ENCODE measurements around the gene KIF13A.
"Not testable (repeated sequence)": the region's sequence is repeated elsewhere in the genome, so short reads cannot be mapped to it uniquely, and the experiment has no call there.

KIF13A gene

DNA sequence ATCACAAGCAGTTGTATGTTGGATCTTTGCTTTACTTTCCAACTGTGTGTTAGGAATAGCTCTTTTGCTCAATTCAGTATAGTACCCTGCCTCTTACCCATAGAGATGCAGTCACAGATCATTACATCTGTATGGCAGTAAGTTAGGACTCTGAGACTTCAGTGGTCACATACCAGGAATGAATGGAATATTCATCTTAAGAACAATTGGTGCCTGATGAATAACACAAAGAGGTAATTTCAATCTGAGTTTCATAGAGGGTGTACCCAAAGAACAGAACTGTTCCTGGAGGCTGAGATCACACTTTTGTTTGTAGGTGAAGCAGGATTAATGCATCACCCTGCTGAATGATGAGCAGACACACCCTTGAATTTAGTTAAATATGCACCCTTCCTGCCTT is 28.7 kb upstream of the KIF13A start:
- no peak overlapping the region for H2BK5ac ChIP-seq (ENCODE audit: low read length)
- H2AK5ac ChIP-seq (ENCODE audit: low read length), result no peak overlapping the region
- no peaks in the 10 kb centered on the region for H3K79me2 ChIP-seq (ENCODE audit: control insufficient read depth, insufficient read depth, low read length)
- no peak overlapping the region for H3K4ac ChIP-seq (ENCODE audit: low read depth, low read length)
- H3K4me1 ChIP-seq (ENCODE audit: control insufficient read depth, low read depth, low read length), result no peaks in the 10 kb centered on the region
- no peaks in the 10 kb centered on the region for H3K79me1 ChIP-seq (ENCODE audit: low read length)
- H4K5ac ChIP-seq (ENCODE audit: low read length), result no peak overlapping the region
- H3K27me3 ChIP-seq (ENCODE audit: insufficient read depth, low read length, poor library complexity), result no peaks in the 10 kb centered on the region
- H3K4me2 ChIP-seq (ENCODE audit: low read length), result no peak overlapping the region
- no peak overlapping the region for H4K8ac ChIP-seq (ENCODE audit: low read depth, low read length)
- H3K36me3 ChIP-seq (ENCODE audit: control insufficient read depth, insufficient read depth, low read length), result no peaks in the 10 kb centered on the region
- H3K56ac ChIP-seq (ENCODE audit: low read length), result no peak overlapping the region
- no peak overlapping the region for H3K23ac ChIP-seq (ENCODE audit: low read length)
- no peak for DNase-seq
- H2BK120ac ChIP-seq (ENCODE audit: low read depth, low read length), result no peak overlapping the region
- H3K9ac ChIP-seq (ENCODE audit: low read length), result no peak overlapping the region
- H3K18ac ChIP-seq (ENCODE audit: low read length), result no peak overlapping the region
- no peak overlapping the region for H2BK15ac ChIP-seq (replicated peaks; ENCODE audit: low read depth)
- H3K27ac ChIP-seq (ENCODE audit: low read depth, low read length), result no peak overlapping the region
- no peak overlapping the region for H3K4me3 ChIP-seq (ENCODE audit: low read length)

- H3K56ac ChIP-seq (ENCODE audit: low read length), result no peak overlapping the region
- no peaks in the 10 kb centered on the region for H3K27me3 ChIP-seq (ENCODE audit: insufficient read depth, low read length, poor library complexity)
- no peak overlapping the region for H3K4me3 ChIP-seq (ENCODE audit: low read length)
- no peak overlapping the region for H4K5ac ChIP-seq (ENCODE audit: low read length)
- H2BK120ac ChIP-seq (ENCODE audit: low read depth, low read length), result no peak overlapping the region
- H3K4me2 ChIP-seq (ENCODE audit: low read length), result no peak overlapping the region
- DNase-seq, result no peak
- WGBS (ENCODE audit: extremely low coverage, insufficient coverage, low lambda C conversion rate), result no CpG with 5 or more reads among the region's 30 CpGs
- H2AK5ac ChIP-seq (ENCODE audit: low read length), result no peak overlapping the region
- H3K18ac ChIP-seq (ENCODE audit: low read length), result no peak overlapping the region
- no peak overlapping the region for H3K27ac ChIP-seq (ENCODE audit: low read depth, low read length)
- H3K79me1 ChIP-seq (ENCODE audit: low read length), result no peaks in the 10 kb centered on the region
- H2BK15ac ChIP-seq (replicated peaks; ENCODE audit: low read depth), result no peak overlapping the region
- no peaks in the 10 kb centered on the region for H3K36me3 ChIP-seq (ENCODE audit: control insufficient read depth, insufficient read depth, low read length)
- H3K4me1 ChIP-seq (ENCODE audit: control insufficient read depth, low read depth, low read length), result no peaks in the 10 kb centered on the region
- H3K79me2 ChIP-seq (ENCODE audit: control insufficient read depth, insufficient read depth, low read length), result no peaks in the 10 kb centered on the region
- H3K9ac ChIP-seq (ENCODE audit: low read length), result no peak overlapping the region
- H4K8ac ChIP-seq (ENCODE audit: low read depth, low read length), result no peak overlapping the region
- no peak overlapping the region for H3K23ac ChIP-seq (ENCODE audit: low read length)
- H2BK5ac ChIP-seq (ENCODE audit: low read length), result no peak overlapping the region
- no peak overlapping the region for H3K4ac ChIP-seq (ENCODE audit: low read depth, low read length)
Observed at GRCh38 chr6:18011287-18011686, 23.9 kb upstream of the KIF13A start.

DNA sequence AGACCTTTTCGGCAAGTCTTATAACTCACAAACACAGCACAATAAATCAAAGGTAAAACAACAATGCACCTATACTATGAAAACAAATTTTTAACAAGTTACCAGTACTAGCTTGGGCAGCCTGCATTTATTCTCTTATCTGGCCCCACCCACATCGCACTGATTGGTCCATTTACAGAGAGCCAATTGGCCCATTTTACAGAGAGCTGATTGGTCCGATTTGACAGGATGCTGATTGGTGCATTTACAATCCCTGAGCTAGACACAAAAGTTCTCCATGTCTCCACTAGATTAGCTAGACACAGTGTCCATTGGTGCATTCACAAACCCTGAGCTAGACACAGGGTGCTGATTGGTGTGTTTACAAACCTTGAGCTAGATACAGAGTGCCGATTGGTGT is 23.1 kb upstream of the KIF13A start:
- H3K56ac ChIP-seq (ENCODE audit: low read length); H3K18ac ChIP-seq (ENCODE audit: low read length): not testable (repeated sequence)
- WGBS (ENCODE audit: extremely low coverage, insufficient coverage, low lambda C conversion rate), result no CpG with 5 or more reads among the region's 4 CpGs

DNA sequence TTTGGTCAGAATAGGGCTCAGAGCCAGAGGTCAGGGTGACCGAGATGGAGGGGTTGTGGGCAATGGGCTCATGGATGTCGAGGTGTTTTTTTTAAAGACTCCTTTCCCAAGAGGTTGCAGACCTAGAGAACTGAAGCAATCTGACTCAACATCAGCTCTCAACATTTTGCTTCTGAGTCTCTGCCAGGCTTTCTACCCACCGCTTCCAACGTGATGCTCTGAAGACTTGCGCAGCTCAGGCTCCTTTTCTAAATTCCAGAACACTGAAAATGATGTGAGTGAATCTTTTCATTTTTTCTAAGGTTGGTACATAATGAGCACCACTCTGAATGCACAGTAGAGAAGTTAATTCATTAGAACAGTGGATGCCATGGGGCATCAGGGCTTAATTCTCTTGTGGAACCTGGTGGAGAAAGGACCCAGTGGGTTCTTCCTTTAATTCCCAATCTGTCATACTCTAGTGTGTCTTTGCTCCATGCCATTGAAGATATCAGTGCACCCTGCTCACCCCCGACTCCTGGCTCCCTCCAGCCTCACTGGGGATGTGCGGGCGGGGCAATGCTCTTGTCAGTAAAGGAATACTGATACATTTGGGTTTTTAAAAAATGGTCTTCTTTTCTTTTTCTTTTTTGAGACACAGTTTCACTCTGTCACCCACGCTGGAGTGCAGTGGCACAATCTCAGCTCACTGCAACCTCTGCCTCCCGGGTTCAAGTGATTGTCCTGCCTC is 17.0 kb upstream of the KIF13A start:
- Histone ChIP-seq H3K36me3 (ENCODE audit: control insufficient read depth, insufficient read depth, low read length) (no peaks in the 10 kb centered on the region), H3K4me1 (ENCODE audit: control insufficient read depth, low read depth, low read length) (no peaks in the 10 kb centered on the region), H3K27ac (ENCODE audit: low read depth, low read length) (no peak overlapping the region), H3K4me3 (ENCODE audit: low read length) (no peak overlapping the region), H2BK120ac (ENCODE audit: low read depth, low read length) (no peak overlapping the region), H3K79me1 (ENCODE audit: low read length) (no peaks in the 10 kb centered on the region), H3K79me2 (ENCODE audit: control insufficient read depth, insufficient read depth, low read length) (no peaks in the 10 kb centered on the region), H3K23ac (ENCODE audit: low read length) (no peak overlapping the region), H2BK15ac (replicated peaks; ENCODE audit: low read depth) (no peak overlapping the region), H2AK5ac (ENCODE audit: low read length) (no peak overlapping the region), H3K56ac (ENCODE audit: low read length) (no peak overlapping the region), H3K9ac (ENCODE audit: low read length) (no peak overlapping the region), H3K4me2 (ENCODE audit: low read length) (no peak overlapping the region), H2BK5ac (ENCODE audit: low read length) (no peak overlapping the region), H4K8ac (ENCODE audit: low read depth, low read length) (no peak overlapping the region), H3K18ac (ENCODE audit: low read length) (no peak overlapping the region), H4K5ac (ENCODE audit: low read length) (no peak overlapping the region), H3K4ac (ENCODE audit: low read depth, low read length) (no peak overlapping the region), H3K27me3 (ENCODE audit: insufficient read depth, low read length, poor library complexity) (peaks cover 2% of the 10 kb centered on the region)
- no CpG with 5 or more reads among the region's 10 CpGs for WGBS (ENCODE audit: extremely low coverage, insufficient coverage, low lambda C conversion rate)
- DNase-seq, result no peak

More for the DNA sequence above, 23.1 kb upstream of the KIF13A start:
- H4K5ac ChIP-seq (ENCODE audit: low read length); H3K79me2 ChIP-seq (ENCODE audit: control insufficient read depth, insufficient read depth, low read length); H3K4me1 ChIP-seq (ENCODE audit: control insufficient read depth, low read depth, low read length); DNase-seq; H2BK120ac ChIP-seq (ENCODE audit: low read depth, low read length); H3K4me3 ChIP-seq (ENCODE audit: low read length); H3K9ac ChIP-seq (ENCODE audit: low read length); H3K23ac ChIP-seq (ENCODE audit: low read length); H3K4ac ChIP-seq (ENCODE audit: low read depth, low read length); H3K79me1 ChIP-seq (ENCODE audit: low read length); H3K27me3 ChIP-seq (ENCODE audit: insufficient read depth, low read length, poor library complexity); H3K4me2 ChIP-seq (ENCODE audit: low read length); H3K27ac ChIP-seq (ENCODE audit: low read depth, low read length); H3K36me3 ChIP-seq (ENCODE audit: control insufficient read depth, insufficient read depth, low read length); H2BK15ac ChIP-seq (replicated peaks; ENCODE audit: low read depth); H2BK5ac ChIP-seq (ENCODE audit: low read length); H2AK5ac ChIP-seq (ENCODE audit: low read length); H4K8ac ChIP-seq (ENCODE audit: low read depth, low read length): not testable (repeated sequence)

GRCh38 chr6:17999425-17999824 is 12.0 kb upstream of the KIF13A start:
- WGBS (ENCODE audit: extremely low coverage, insufficient coverage, low lambda C conversion rate), result no CpG with 5 or more reads among the region's 7 CpGs
- H3K79me2 ChIP-seq (ENCODE audit: control insufficient read depth, insufficient read depth, low read length), result no peaks in the 10 kb centered on the region

DNA sequence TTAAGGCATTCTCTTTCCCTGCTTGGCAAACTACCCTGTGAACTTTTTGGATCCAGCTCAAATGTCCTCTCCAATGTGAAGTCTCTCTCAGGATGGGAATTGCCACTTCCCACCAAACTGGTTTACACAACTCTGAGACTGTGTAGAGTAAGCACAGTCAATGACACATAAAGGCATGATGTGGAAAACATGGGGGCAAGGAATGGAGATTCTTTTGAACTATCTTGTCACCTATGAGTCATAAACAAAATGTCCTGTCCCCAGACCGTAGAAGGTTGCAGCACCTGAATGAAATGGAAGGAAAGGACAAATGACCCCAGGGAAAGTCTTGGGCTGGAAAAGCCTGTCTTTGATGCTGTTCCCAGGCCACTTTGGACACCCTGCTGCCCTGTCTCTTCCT is 11.0 kb upstream of the KIF13A start:
- no peak for DNase-seq
- no peaks in the 10 kb centered on the region for H3K36me3 ChIP-seq (ENCODE audit: control insufficient read depth, insufficient read depth, low read length)
- H3K18ac ChIP-seq (ENCODE audit: low read length), result no peak overlapping the region
- H3K4me1 ChIP-seq (ENCODE audit: control insufficient read depth, low read depth, low read length), result no peaks in the 10 kb centered on the region
- H3K27me3 ChIP-seq (ENCODE audit: insufficient read depth, low read length, poor library complexity), result no peaks in the 10 kb centered on the region
- H3K27ac ChIP-seq (ENCODE audit: low read depth, low read length), result no peak overlapping the region
- H4K8ac ChIP-seq (ENCODE audit: low read depth, low read length), result no peak overlapping the region
- H2BK120ac ChIP-seq (ENCODE audit: low read depth, low read length), result no peak overlapping the region
- no peak overlapping the region for H2AK5ac ChIP-seq (ENCODE audit: low read length)
- no peak overlapping the region for H3K4me2 ChIP-seq (ENCODE audit: low read length)
- H2BK5ac ChIP-seq (ENCODE audit: low read length), result no peak overlapping the region
- H3K9ac ChIP-seq (ENCODE audit: low read length), result no peak overlapping the region
- no peaks in the 10 kb centered on the region for H3K79me1 ChIP-seq (ENCODE audit: low read length)
- H3K4me3 ChIP-seq (ENCODE audit: low read length), result no peak overlapping the region
- no peak overlapping the region for H3K23ac ChIP-seq (ENCODE audit: low read length)
- H4K5ac ChIP-seq (ENCODE audit: low read length), result no peak overlapping the region
- no CpG with 5 or more reads among the region's 1 CpG for WGBS (ENCODE audit: extremely low coverage, insufficient coverage, low lambda C conversion rate)
- H3K79me2 ChIP-seq (ENCODE audit: control insufficient read depth, insufficient read depth, low read length), result no peaks in the 10 kb centered on the region
- no peak overlapping the region for H3K4ac ChIP-seq (ENCODE audit: low read depth, low read length)
- H3K56ac ChIP-seq (ENCODE audit: low read length), result no peak overlapping the region
- no peak overlapping the region for H2BK15ac ChIP-seq (replicated peaks; ENCODE audit: low read depth)

More at GRCh38 chr6:17999425-17999824, 12.0 kb upstream of the KIF13A start:
- Histone ChIP-seq H3K36me3 (ENCODE audit: control insufficient read depth, insufficient read depth, low read length) (no peaks in the 10 kb centered on the region), H3K27ac (ENCODE audit: low read depth, low read length) (no peak overlapping the region), H4K5ac (ENCODE audit: low read length) (no peak overlapping the region), H4K8ac (ENCODE audit: low read depth, low read length) (no peak overlapping the region), H3K4ac (ENCODE audit: low read depth, low read length) (no peak overlapping the region), H3K79me1 (ENCODE audit: low read length) (no peaks in the 10 kb centered on the region), H2BK120ac (ENCODE audit: low read depth, low read length) (no peak overlapping the region), H3K56ac (ENCODE audit: low read length) (no peak overlapping the region), H2BK15ac (replicated peaks; ENCODE audit: low read depth) (no peak overlapping the region), H3K4me1 (ENCODE audit: control insufficient read depth, low read depth, low read length) (no peaks in the 10 kb centered on the region), H3K4me3 (ENCODE audit: low read length) (no peak overlapping the region), H3K4me2 (ENCODE audit: low read length) (no peak overlapping the region), H3K27me3 (ENCODE audit: insufficient read depth, low read length, poor library complexity) (no peaks in the 10 kb centered on the region), H3K23ac (ENCODE audit: low read length) (no peak overlapping the region), H3K9ac (ENCODE audit: low read length) (no peak overlapping the region), H2AK5ac (ENCODE audit: low read length) (no peak overlapping the region), H3K18ac (ENCODE audit: low read length) (no peak overlapping the region), H2BK5ac (ENCODE audit: low read length) (no peak overlapping the region)
- no peak for DNase-seq
